Type B pancreatic cell (in vitro differentiated cells): Measurements from ENCODE around the gene SDK2. TPM values are rescaled to one million over a fixed set of nuclear protein-coding genes. Genes with fewer than 3 reads are reported as not detected.

Experiments
- DNase-seq: peaks from one replicate; pipeline ENCODE4 v3.0.0; 2021; ENCODE audit warnings: mixed read lengths; ENCODE audit not compliant: unreplicated experiment; ENCODE audit errors: extremely low spot score
- H3K27ac Mint-ChIP-seq: 2 replicates; pipeline ENCODE4 v1.8.0; 2021; ENCODE audit warnings: mild to moderate bottlenecking, mixed read lengths
- H3K27me3 Mint-ChIP-seq: 2 replicates; pipeline ENCODE4 v1.8.0; 2021; ENCODE audit warnings: mixed read lengths
- H3K36me3 Mint-ChIP-seq: 2 replicates; pipeline ENCODE4 v1.8.0; 2021; ENCODE audit warnings: mixed read lengths
- H3K4me1 Mint-ChIP-seq: one replicate; pipeline ENCODE4 v1.8.0; 2021; ENCODE audit warnings: mixed read lengths; ENCODE audit not compliant: unreplicated experiment
- H3K4me3 Mint-ChIP-seq: 2 replicates; pipeline ENCODE4 v1.8.0; 2021; ENCODE audit warnings: mild to moderate bottlenecking, mixed read lengths
- H3K9me3 Mint-ChIP-seq: 2 replicates; pipeline ENCODE4 v1.8.0; 2021; ENCODE audit warnings: mixed read lengths
- total RNA-seq: library from RNA; stranded (reverse); gene quantifications from 2 replicates; pipeline ENCODE4 v1.2.1, GENCODE V29; 2021; ENCODE audit warnings: low replicate concordance
- TF ChIP-seq, protein P1 (sequence below): fragments of 200-600 bp; sonication (generic); conservative IDR thresholded peaks from 2 replicates; pipeline ENCODE4 v1.5.0; 2021; ENCODE audit warnings: antibody characterized with exemption, mild to moderate bottlenecking

Gene SDK2
- total RNA-seq, 1 donor from 2014 or later = 47.3 TPM

DNA sequence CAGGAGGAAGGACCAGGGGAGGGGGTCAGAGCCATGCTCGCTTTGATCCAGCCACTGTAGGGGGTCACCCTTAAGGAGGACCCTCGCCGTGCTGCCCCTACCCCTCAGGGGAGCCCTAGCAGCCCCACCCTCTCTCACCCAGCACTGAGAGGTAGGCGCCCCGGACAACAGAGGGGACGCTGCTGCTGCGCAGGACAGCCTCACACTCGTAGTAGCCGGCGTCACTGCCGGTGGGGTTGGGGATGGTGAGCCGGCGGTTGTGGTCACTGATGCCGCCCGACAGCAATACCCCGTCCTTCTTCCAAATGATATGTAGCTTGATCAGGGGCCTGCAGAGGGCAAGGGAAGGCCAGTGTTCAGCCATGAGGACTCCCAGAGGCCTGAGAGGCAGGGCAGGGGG lies 206.4 kb downstream of the SDK2 start:
- Mint-ChIP-seq H3K4me3 (no peak overlapping the region), H3K4me1 (peaks cover 13% of the 10 kb centered on the region), H3K9me3 (no peaks in the 10 kb centered on the region), H3K27me3 (peaks cover 3% of the 10 kb centered on the region), H3K27ac (no peak overlapping the region), H3K36me3 (peaks cover 3% of the 10 kb centered on the region)
- DNase-seq = no peak
- TF ChIP-seq, protein P1, sequence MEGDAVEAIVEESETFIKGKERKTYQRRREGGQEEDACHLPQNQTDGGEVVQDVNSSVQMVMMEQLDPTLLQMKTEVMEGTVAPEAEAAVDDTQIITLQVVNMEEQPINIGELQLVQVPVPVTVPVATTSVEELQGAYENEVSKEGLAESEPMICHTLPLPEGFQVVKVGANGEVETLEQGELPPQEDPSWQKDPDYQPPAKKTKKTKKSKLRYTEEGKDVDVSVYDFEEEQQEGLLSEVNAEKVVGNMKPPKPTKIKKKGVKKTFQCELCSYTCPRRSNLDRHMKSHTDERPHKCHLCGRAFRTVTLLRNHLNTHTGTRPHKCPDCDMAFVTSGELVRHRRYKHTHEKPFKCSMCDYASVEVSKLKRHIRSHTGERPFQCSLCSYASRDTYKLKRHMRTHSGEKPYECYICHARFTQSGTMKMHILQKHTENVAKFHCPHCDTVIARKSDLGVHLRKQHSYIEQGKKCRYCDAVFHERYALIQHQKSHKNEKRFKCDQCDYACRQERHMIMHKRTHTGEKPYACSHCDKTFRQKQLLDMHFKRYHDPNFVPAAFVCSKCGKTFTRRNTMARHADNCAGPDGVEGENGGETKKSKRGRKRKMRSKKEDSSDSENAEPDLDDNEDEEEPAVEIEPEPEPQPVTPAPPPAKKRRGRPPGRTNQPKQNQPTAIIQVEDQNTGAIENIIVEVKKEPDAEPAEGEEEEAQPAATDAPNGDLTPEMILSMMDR = no peak

GRCh38 chr17:73436954-73437353 lies 207.3 kb downstream of the SDK2 start:
- H3K27ac Mint-ChIP-seq = no peak overlapping the region
- peaks cover 3% of the 10 kb centered on the region for H3K36me3 Mint-ChIP-seq
- no peak for DNase-seq
- TF ChIP-seq, protein P1 = no peak
- H3K4me1 Mint-ChIP-seq = peaks cover 13% of the 10 kb centered on the region
- no peaks in the 10 kb centered on the region for H3K9me3 Mint-ChIP-seq
- H3K27me3 Mint-ChIP-seq = peaks cover 3% of the 10 kb centered on the region
- H3K4me3 Mint-ChIP-seq = no peak overlapping the region

DNA sequence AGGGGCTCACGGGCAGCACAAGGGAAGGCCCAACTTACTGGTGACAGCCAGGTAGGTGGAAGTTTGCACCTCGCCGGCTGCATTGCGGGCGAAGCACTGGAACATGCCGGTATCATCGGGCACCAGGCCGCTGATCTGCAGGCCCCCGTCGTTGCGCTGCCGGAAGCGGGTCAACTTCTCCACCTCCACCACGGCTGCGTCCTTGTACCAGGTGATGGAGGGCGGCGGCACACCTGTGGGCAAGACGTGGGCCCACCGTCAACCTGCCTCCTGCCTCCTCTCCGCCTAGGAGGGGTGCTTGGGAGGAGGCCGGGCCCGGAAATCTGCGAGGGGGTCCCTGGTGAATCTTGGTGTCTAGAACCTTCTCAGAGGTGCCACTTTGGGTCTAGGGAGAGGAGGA lies 208.8 kb downstream of the SDK2 start:
- H3K27ac Mint-ChIP-seq = no peak overlapping the region
- peaks cover 3% of the 10 kb centered on the region for H3K36me3 Mint-ChIP-seq
- H3K4me3 Mint-ChIP-seq = no peak overlapping the region
- peaks cover 3% of the 10 kb centered on the region for H3K27me3 Mint-ChIP-seq
- H3K9me3 Mint-ChIP-seq = no peaks in the 10 kb centered on the region
- DNase-seq = no peak
- TF ChIP-seq, protein P1 = no peak
- H3K4me1 Mint-ChIP-seq = peaks cover 17% of the 10 kb centered on the region

- Mint-ChIP-seq H3K27ac (no peak overlapping the region), H3K4me1 (peaks cover 20% of the 10 kb centered on the region), H3K36me3 (peaks cover 4% of the 10 kb centered on the region)
Measured at GRCh38 chr17:73434154-73434553, 210.1 kb downstream of the SDK2 start.

GRCh38 chr17:73433501-73433900 lies 210.7 kb downstream of the SDK2 start:
- no peak for DNase-seq
- H3K4me3 Mint-ChIP-seq = no peak overlapping the region
- TF ChIP-seq, protein P1 = no peak
- peaks cover 4% of the 10 kb centered on the region for H3K36me3 Mint-ChIP-seq
- no peaks in the 10 kb centered on the region for H3K9me3 Mint-ChIP-seq
- H3K27ac Mint-ChIP-seq = no peak overlapping the region
- H3K4me1 Mint-ChIP-seq = peaks cover 20% of the 10 kb centered on the region
- H3K27me3 Mint-ChIP-seq = peaks cover 3% of the 10 kb centered on the region

More at GRCh38 chr17:73434154-73434553, 210.1 kb downstream of the SDK2 start:
- peaks cover 3% of the 10 kb centered on the region for H3K27me3 Mint-ChIP-seq
- no peak overlapping the region for H3K4me3 Mint-ChIP-seq
- no peak for DNase-seq
- no peaks in the 10 kb centered on the region for H3K9me3 Mint-ChIP-seq
- TF ChIP-seq, protein P1 = no peak
